GM12874 (cell line): ENCODE measurements around the gene PJA2.

Source experiments
- CTCF ChIP-seq: IDR thresholded peaks from 2 replicates; pipeline ENCODE4 v1.5.1; 2011; ENCODE audit warnings: low read depth, mild to moderate bottlenecking, control low read depth, low read length, moderate library complexity; ENCODE audit not compliant: insufficient read depth

The PJA2 gene

GRCh38 chr5:109307951-109308350 lies 101.8 kb downstream of the PJA2 start:
- TF ChIP-seq CTCF, result no peak

- TF ChIP-seq CTCF, result no peak
Measured at GRCh38 chr5:109307456-109307855, 102.3 kb downstream of the PJA2 start.

- TF ChIP-seq CTCF, result no peak
Measured at GRCh38 chr5:109305352-109305751, 104.4 kb downstream of the PJA2 start.

- TF ChIP-seq CTCF, result no peak
Measured at GRCh38 chr5:109304309-109304708, 105.5 kb downstream of the PJA2 start.

- no peak for TF ChIP-seq CTCF
Measured at GRCh38 chr5:109300367-109300766, 109.4 kb downstream of the PJA2 start.

- TF ChIP-seq CTCF, result no peak
Measured at GRCh38 chr5:109299557-109299956, 110.2 kb downstream of the PJA2 start.

GRCh38 chr5:109298794-109299193 lies 111.0 kb downstream of the PJA2 start:
- no peak for TF ChIP-seq CTCF

GRCh38 chr5:109297900-109298299 lies 111.9 kb downstream of the PJA2 start:
- TF ChIP-seq CTCF, result no peak
